Loucy (cell line): ENCODE data around the gene CIAO3.

Experiments used
- EZH2phosphoT487 ChIP-seq: fragments of 200-600 bp; IDR thresholded peaks from 2 replicates; pipeline ENCODE4 v1.6.1; 2018; ENCODE audit warnings: antibody characterized with exemption, mild to moderate bottlenecking, moderate library complexity, borderline replicate concordance
- TF ChIP-seq, protein P1 (sequence below): fragments of 200-600 bp; sonication (generic); conservative IDR thresholded peaks from 2 replicates; pipeline ENCODE4 v1.5.1; 2014; ENCODE audit warnings: mild to moderate bottlenecking, antibody characterized with exemption, low read length

DNA sequence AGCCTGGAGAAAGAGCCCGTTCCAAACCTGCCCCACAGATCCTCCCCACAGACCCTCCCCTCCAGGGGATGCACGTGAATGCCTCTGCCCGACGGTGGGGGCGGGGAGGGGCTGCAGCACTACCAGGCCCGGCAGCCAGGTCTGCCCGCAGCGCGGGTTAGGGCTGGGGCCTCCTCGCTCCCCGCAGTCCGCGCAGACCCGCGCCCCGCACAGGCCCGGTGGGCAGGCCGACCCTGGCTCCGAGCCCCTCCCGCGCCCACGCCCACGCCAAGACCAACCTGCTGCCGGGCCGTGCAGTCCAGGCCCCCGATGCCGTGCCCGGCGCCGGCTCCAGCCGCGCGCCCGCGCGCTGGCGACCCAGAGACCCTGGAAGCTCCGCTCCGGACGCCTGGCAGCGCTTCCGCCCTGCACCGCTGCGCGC, 47.2 kb upstream of the CIAO3 start, which contains the start of gene RPUSD1:
- TF ChIP-seq, protein P1, sequence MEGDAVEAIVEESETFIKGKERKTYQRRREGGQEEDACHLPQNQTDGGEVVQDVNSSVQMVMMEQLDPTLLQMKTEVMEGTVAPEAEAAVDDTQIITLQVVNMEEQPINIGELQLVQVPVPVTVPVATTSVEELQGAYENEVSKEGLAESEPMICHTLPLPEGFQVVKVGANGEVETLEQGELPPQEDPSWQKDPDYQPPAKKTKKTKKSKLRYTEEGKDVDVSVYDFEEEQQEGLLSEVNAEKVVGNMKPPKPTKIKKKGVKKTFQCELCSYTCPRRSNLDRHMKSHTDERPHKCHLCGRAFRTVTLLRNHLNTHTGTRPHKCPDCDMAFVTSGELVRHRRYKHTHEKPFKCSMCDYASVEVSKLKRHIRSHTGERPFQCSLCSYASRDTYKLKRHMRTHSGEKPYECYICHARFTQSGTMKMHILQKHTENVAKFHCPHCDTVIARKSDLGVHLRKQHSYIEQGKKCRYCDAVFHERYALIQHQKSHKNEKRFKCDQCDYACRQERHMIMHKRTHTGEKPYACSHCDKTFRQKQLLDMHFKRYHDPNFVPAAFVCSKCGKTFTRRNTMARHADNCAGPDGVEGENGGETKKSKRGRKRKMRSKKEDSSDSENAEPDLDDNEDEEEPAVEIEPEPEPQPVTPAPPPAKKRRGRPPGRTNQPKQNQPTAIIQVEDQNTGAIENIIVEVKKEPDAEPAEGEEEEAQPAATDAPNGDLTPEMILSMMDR: no peak
- TF ChIP-seq EZH2phosphoT487: no peak
